ENCODE data around the gene NMT1.

The NMT1 gene

GRCh38 chr17:45106096-45106495 lies 45.0 kb downstream of the NMT1 start:
- no peak for DNase-seq

DNA sequence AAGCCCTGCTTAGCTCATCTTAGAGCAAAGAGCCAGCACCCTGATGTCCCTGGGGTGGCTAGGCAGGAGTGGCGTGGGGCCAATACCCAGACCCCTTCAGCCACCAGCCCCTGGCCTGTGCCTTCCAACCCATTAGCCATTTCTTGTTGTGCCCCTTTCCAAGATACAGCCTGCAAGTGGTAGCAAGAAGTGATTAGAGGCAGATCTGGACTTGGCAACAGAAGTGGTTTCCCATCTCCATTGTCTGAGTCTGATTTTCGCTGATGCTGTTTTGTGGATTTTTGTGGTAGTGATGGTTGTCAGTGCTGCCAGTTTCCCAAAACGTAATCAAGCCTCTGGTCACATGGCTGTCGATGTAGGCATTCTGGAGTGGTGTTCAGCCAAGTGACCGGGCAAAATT lies 45.5 kb downstream of the NMT1 start:
- no peak for DNase-seq

DNA sequence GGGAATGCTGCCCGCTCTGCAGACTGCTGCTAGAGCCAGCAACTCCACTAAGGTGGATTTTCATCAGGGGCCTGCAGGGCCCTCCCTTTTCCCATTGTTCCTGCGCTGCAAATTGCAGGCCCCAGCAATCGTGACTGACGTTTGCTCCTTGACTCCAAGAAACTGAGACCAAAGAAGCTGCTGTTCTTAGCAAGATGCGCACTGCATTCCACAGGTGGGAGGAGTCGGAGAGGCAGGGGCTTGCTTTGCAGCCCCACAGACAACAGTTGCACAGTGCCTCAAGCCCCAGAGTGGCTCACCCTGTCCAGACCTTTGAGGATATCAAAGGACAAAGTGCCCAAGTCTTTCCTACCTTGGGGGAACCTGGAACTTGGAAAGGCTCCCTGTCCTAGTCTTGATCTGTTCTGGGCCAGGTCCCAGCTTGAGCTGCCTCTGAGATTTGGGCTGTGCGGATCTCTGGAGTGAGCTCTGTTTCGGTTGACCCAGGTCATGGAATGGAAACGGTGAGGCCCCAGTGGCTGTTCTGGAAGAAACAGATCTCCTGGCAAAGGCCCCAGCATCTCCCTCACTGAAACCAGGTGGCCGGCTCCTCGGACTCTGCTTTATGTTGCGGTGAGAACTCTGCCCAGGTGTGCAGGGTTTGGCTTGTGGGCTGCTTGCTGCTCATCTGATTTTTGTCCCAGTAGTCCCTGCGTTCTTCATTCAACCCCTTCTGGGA lies 46.3 kb downstream of the NMT1 start:
- no peak for DNase-seq

GRCh38 chr17:45108051-45108450 lies 46.9 kb downstream of the NMT1 start:
- no peak for DNase-seq

DNA sequence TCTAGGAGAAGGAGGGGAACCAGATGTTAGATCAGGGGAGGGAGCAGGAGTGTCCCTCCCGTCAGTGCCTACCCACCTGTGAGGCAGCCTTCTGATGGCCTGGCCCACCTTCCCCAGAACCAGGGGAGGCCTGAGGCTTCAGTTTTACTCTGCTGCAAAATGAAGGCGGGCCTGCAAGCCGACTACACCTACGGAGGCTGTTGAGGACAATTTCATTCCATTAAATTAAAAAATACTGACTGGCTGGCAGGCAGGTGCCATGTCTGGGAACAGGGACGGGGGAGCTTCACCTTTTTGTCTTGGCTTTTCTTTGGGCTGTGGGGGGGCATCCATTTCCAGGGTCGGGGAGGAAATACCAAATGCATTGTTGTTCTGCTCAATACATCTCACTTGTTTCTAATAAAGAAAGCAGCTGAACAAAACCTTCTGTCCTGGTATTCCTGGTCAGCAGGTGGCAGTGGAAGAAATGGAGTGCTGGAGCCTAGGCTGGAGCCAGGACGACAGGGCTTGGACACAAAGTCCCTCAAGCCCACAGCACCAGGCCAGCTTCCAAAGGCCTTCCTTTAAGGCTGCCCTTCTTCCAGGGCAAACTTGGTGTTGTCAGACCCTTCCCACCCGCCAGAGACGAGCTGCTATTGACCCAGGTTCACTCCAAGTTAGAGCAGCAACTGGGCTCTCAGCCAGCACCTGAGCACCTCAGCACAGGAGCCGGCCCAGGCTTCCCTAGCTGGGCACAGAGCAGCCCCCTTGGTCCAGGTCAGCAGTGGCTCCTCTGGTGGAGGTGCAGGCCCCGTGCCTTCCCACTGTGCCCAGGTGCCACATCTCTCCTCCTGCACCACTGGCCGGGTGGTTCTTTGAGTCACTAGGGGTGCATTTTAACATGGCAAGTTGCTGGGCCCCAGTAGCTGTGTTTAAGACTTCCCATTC lies 47.7 kb downstream of the NMT1 start:
- DNase-seq = no peak

GRCh38 chr17:45110676-45111611 lies 49.8 kb downstream of the NMT1 start:
- no peak for DNase-seq

GRCh38 chr17:45111850-45112249 lies 50.7 kb downstream of the NMT1 start:
- no peak for DNase-seq

GRCh38 chr17:45112559-45113423 lies 51.7 kb downstream of the NMT1 start:
- DNase-seq = no peak

- DNase-seq = no peak
Measured at GRCh38 chr17:45113424-45113754, 52.3 kb downstream of the NMT1 start.

GRCh38 chr17:45114117-45114932 lies 53.2 kb downstream of the NMT1 start:
- DNase-seq = no peak

GRCh38 chr17:45115015-45115625 lies 54.0 kb downstream of the NMT1 start:
- DNase-seq = no peak

- DNase-seq = no peak
Measured at GRCh38 chr17:45115871-45116270, 54.8 kb downstream of the NMT1 start.

DNA sequence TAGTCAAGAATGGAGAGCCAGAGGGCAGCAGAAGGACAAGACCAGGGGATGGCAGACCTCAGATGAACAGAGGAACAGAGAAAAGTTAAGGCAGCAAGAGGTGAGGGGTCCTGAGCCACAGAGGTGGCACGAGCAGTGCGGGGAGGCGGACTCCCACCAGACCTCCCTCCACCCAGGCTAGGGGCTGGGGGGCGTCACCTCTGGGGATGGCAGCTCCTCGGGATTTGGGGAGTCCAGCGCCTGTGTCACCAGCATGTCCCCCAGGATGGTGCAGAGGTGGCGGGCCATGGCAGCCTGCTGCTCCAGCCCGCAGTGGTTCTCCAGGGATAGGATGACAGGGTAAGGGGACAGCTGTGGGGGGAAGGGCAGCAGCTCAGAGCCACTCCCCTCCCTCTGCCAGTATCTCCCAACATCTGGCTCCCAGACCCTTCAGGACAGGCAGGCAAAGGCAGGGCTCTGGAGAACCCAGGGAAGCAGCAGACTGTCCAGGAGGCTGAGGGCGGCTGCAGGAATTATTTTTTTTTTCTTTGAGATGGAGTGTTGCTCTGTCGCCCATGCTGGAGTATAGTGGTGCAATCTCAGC lies 55.4 kb downstream of the NMT1 start:
- DNase-seq = no peak

DNA sequence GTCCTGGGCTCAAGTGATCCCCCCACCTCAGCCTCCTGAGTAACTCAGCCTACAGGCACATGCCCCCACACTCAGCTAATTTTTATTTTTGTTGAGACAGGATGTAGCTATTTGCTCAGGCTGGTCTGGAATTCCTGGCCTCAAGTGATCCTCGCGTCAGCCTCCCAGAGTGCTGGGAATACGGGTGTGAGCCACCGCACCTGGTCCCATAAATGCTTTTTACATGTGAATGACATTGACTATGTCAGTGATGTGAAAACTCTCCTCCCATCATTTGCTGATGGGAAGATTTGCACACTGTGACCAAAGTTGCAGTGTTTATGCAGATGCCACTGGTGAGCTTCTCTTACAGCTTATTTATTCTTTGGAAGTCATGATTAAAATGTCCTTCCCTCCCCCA lies 56.2 kb downstream of the NMT1 start:
- no peak for DNase-seq

GRCh38 chr17:45117848-45118646 lies 56.9 kb downstream of the NMT1 start:
- no peak for DNase-seq

GRCh38 chr17:45118691-45119090 lies 57.6 kb downstream of the NMT1 start:
- no peak for DNase-seq

DNA sequence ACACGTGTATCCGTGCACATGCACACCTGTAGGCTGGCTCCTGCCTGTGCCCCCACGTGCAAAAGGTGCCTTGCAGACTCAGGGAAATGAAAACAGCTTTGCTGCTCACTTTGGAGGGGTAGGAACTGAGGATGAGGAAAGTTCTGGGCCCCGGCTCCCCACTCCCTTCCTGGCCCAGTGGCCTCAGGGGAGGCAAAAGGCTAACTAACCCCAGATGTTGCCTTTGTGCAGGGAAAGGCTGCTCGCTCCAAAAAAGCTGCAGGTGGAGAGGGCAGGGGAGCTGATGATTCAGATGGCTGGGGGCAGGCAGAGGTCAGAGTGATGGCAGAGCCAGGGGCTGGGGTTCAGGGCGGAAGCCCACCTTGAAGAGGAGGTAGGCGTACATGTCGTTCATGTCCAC lies 58.8 kb downstream of the NMT1 start:
- DNase-seq = no peak

DNA sequence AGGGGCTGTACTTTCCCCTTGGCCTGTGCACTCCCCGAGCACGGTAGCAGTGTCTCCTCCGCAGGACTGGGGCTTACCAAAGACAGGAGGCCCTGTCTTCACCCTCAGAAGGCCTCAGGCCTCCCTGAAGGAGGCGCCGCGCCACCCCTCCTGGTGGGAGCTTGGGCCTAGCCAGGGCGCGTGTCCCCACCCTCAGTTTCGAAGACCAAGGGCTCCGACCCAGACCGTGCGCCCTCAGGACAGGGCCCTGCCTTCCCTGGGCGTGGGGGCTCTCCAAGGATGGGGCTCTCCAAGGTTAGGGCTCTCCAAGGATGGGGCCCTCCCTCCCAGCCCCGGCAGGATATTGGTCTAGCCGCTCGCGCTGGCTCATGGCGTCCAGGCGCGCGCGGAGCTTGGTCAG lies 59.4 kb downstream of the NMT1 start:
- no peak for DNase-seq

- DNase-seq = no peak
Measured at GRCh38 chr17:45121055-45121454, 59.9 kb downstream of the NMT1 start.

All from Kasumi-1 (cell line).